Fibroblast of lung (primary cell): ENCODE measurements around the gene CD3G. TPM values are rescaled to one million over a fixed set of nuclear protein-coding genes. Genes with fewer than 3 reads are reported as not detected.

Experiments
- DNase-seq, 2 donors: peaks; one replicate each; pipeline versions ENCODE4 v3.0.0 to v3.0.0-alpha.2; 2010; ENCODE audit warnings: low read depth in 2 of 2
- H2AFZ ChIP-seq: 2 replicates; pipeline ENCODE4 v1.5.1; 2012; ENCODE audit warnings: low read length, control low read depth, inconsistent platforms
- H3K27ac ChIP-seq: 2 replicates; pipeline ENCODE4 v1.5.1; 2011; ENCODE audit warnings: low read length, control low read depth; ENCODE audit not compliant: insufficient read depth
- H3K27me3 ChIP-seq: 2 replicates; pipeline ENCODE4 v1.5.1; 2011; ENCODE audit warnings: mild to moderate bottlenecking, low read length; ENCODE audit not compliant: control insufficient read depth, insufficient read depth
- H3K36me3 ChIP-seq: 2 replicates; pipeline ENCODE4 v1.5.1; 2011; ENCODE audit warnings: low read length; ENCODE audit not compliant: control insufficient read depth, insufficient read depth
- H3K4me1 ChIP-seq: 2 replicates; pipeline ENCODE4 v1.5.1; 2011; ENCODE audit warnings: low read length; ENCODE audit not compliant: control insufficient read depth, insufficient read depth; ENCODE audit errors: extremely low read depth
- H3K4me2 ChIP-seq: 2 replicates; pipeline ENCODE4 v1.5.1; 2011; ENCODE audit warnings: low read length, control low read depth; ENCODE audit not compliant: insufficient read depth; ENCODE audit errors: extremely low read depth
- H3K4me3 ChIP-seq, 4 experiments: fragments of 200-600 bp in 1 of 4; sonication (generic) in 1 of 4; replicated peaks in 1 of 4; 2 replicates each; pipeline ENCODE4 v1.5.1; 2011 to 2016; ENCODE audit warnings: low read length in 4 of 4, low read depth in 3 of 4, mild to moderate bottlenecking in 3 of 4, control low read depth in 2 of 4, inconsistent platforms in 1 of 4, mixed read lengths in 1 of 4; ENCODE audit not compliant: insufficient read depth in 1 of 4; ENCODE audit errors: control extremely low read depth in 1 of 4
- H3K79me2 ChIP-seq: 2 replicates; pipeline ENCODE4 v1.5.1; 2012; ENCODE audit warnings: mild to moderate bottlenecking, low read length, inconsistent platforms; ENCODE audit not compliant: control insufficient read depth, insufficient read depth
- H3K9ac ChIP-seq: 2 replicates; pipeline ENCODE4 v1.5.1; 2011; ENCODE audit warnings: mild to moderate bottlenecking, low read length, control low read depth; ENCODE audit not compliant: insufficient read depth
- H3K9me3 ChIP-seq: 2 replicates; pipeline ENCODE4 v1.5.1; 2012; ENCODE audit warnings: low read depth, low read length; ENCODE audit not compliant: control insufficient read depth, insufficient read depth
- H4K20me1 ChIP-seq: 2 replicates; pipeline ENCODE4 v1.5.1; 2011; ENCODE audit warnings: low read length; ENCODE audit not compliant: control insufficient read depth, insufficient read depth; ENCODE audit errors: extremely low read depth
- CTCF ChIP-seq, 2 donors: IDR thresholded peaks in 1 of 2; conservative IDR thresholded peaks in 1 of 2; 1 replicate in 1 of 2; 2 replicates in 1 of 2; pipeline ENCODE4 v1.5.1; 2011 to 2012; ENCODE audit warnings: low read length in 2 of 2, control low read depth in 1 of 2, inconsistent platforms in 1 of 2, low read depth in 1 of 2, mild to moderate bottlenecking in 1 of 2
- EZH2 ChIP-seq: IDR thresholded peaks from 2 replicates; pipeline ENCODE4 v1.5.1; 2012; ENCODE audit warnings: low read length, control low read depth, mild to moderate bottlenecking; ENCODE audit errors: missing control alignments
- polyA plus RNA-seq, 2 donors: library from polyadenylated mRNA; depleted of rRNA in 1 of 2; stranded (reverse) in 1 of 2; unstranded in 1 of 2; fragments of >200 nt; gene quantifications; 2 replicates each; pipeline ENCODE4 v1.2.1, GENCODE V29; 2011 to 2012; ENCODE audit warnings: missing spikeins in 1 of 2
- total RNA-seq: library from RNA; depleted of rRNA; stranded (reverse); fragments of >200 nt; gene quantifications from 2 replicates; pipeline ENCODE4 v1.2.1, GENCODE V29; 2014

CD3G gene
- total and polyA plus RNA-seq, 2 donors (not counting 1 experiment from before 2014, with no cell fraction given) = not detected

GRCh38 chr11:118373871-118374270 lies 29.7 kb downstream of the CD3G start:
- no peaks in the 10 kb centered on the region for H3K4me1 ChIP-seq
- H4K20me1 ChIP-seq = no peaks in the 10 kb centered on the region
- no peak overlapping the region for H3K9ac ChIP-seq
- H2AFZ ChIP-seq = no peak overlapping the region
- no peak overlapping the region for H3K27ac ChIP-seq
- no peaks in the 10 kb centered on the region for H3K9me3 ChIP-seq
- TF ChIP-seq CTCF (conservative IDR thresholded peaks at IDR 0.05 in 1 of 2, IDR thresholded peaks at IDR 0.05 in 1 of 2; ENCODE audit: low read depth in 1 of 2, low read length in 2 of 2) (no peak), EZH2 (no peak)
- no peak for DNase-seq
- H3K27me3 ChIP-seq = no peaks in the 10 kb centered on the region
- peaks cover 3% of the 10 kb centered on the region for H3K36me3 ChIP-seq
- H3K4me2 ChIP-seq = no peak overlapping the region
- H3K79me2 ChIP-seq = no peaks in the 10 kb centered on the region
- H3K4me3 ChIP-seq = no peak overlapping the region

GRCh38 chr11:118374729-118375128 lies 30.6 kb downstream of the CD3G start:
- no peak overlapping the region for H3K9ac ChIP-seq
- no peaks in the 10 kb centered on the region for H3K9me3 ChIP-seq
- no peak overlapping the region for H3K4me2 ChIP-seq
- H2AFZ ChIP-seq = no peak overlapping the region
- H3K4me1 ChIP-seq = no peaks in the 10 kb centered on the region
- TF ChIP-seq EZH2 = no peak
- no peak for TF ChIP-seq CTCF (conservative IDR thresholded peaks at IDR 0.05 in 1 of 2, IDR thresholded peaks at IDR 0.05 in 1 of 2; ENCODE audit: low read depth in 1 of 2, low read length in 2 of 2)
- H3K27ac ChIP-seq = no peak overlapping the region
- H4K20me1 ChIP-seq = no peaks in the 10 kb centered on the region
- H3K36me3 ChIP-seq = peaks cover 7% of the 10 kb centered on the region
- no peak overlapping the region for H3K4me3 ChIP-seq
- peak in 1 of 2 donors; percentile 5 for DNase-seq
- no peaks in the 10 kb centered on the region for H3K79me2 ChIP-seq
- no peaks in the 10 kb centered on the region for H3K27me3 ChIP-seq

- TF ChIP-seq EZH2 (no peak), CTCF (conservative IDR thresholded peaks at IDR 0.05 in 1 of 2, IDR thresholded peaks at IDR 0.05 in 1 of 2; ENCODE audit: low read depth in 1 of 2, low read length in 2 of 2) (no peak)
- Histone ChIP-seq H3K9ac (no peak overlapping the region), H3K27ac (no peak overlapping the region), H3K36me3 (peaks cover 6% of the 10 kb centered on the region), H3K27me3 (no peaks in the 10 kb centered on the region), H3K9me3 (no peaks in the 10 kb centered on the region), H3K4me3 (no peak overlapping the region), H3K4me2 (no peak overlapping the region), H3K79me2 (no peaks in the 10 kb centered on the region), H2AFZ (no peak overlapping the region), H3K4me1 (no peaks in the 10 kb centered on the region), H4K20me1 (no peaks in the 10 kb centered on the region)
- no peak for DNase-seq
Observed at GRCh38 chr11:118375978-118376377, 31.8 kb downstream of the CD3G start.
